IMR-90 (cell line): ENCODE data around the gene SBF1. TPM values are rescaled to one million over a fixed set of nuclear protein-coding genes. Genes with fewer than 3 reads are reported as not detected.

ENCODE experiments used
- ATAC-seq: fragments of 200-7000 bp; cut with Tn5 transposase; 2 replicates; pipeline ENCODE4 v1.9.1; 2020; ENCODE audit warnings: low read depth, mild to moderate bottlenecking, moderate library complexity
- BruUV-seq: library from RNA; stranded (reverse); fragments of 400-500 nt; replicated peaks from 2 replicates; lab custom pipeline; 2021; lab: Mats Ljungman, UMichigan
- CTCF ChIA-PET: fragments of 300-600 bp; formaldehyde crosslinking; extraction: SDS; loops from one replicate; lab custom pipeline; 2021; ENCODE audit warnings: antibody characterized with exemption; lab: Yijun Ruan, JAX
- POLR2A ChIA-PET: fragments of 300-600 bp; sonication (Branson Sonifier 250); formaldehyde crosslinking; loops from one replicate; lab custom pipeline; 2022; ENCODE audit warnings: antibody characterized with exemption; ENCODE audit not compliant: unreplicated experiment; lab: Charles Lee
- DNase-seq: peaks from one replicate; pipeline ENCODE4 v3.0.0; 2013
- H2AFZ ChIP-seq: replicated peaks from 2 replicates; pipeline ENCODE3; 2013; ENCODE audit warnings: low read length, mild to moderate bottlenecking; ENCODE audit not compliant: poor library complexity
- H2AK5ac ChIP-seq: 2 replicates; pipeline ENCODE4 v1.6.1; 2013; ENCODE audit warnings: low read depth, low read length, inconsistent platforms
- H2AK9ac ChIP-seq: replicated peaks from 2 replicates; pipeline ENCODE3; 2013; ENCODE audit warnings: mild to moderate bottlenecking, low read depth, low read length, moderate library complexity; ENCODE audit not compliant: poor library complexity
- H2BK120ac ChIP-seq: 2 replicates; pipeline ENCODE4 v1.6.1; 2013; ENCODE audit warnings: low read depth, low read length, inconsistent platforms
- H2BK15ac ChIP-seq: 3 replicates; pipeline ENCODE4 v1.6.1; 2013; ENCODE audit warnings: low read depth, low read length, inconsistent platforms
- H2BK20ac ChIP-seq: 2 replicates; pipeline ENCODE4 v1.6.1; 2013; ENCODE audit warnings: low read depth, mild to moderate bottlenecking, inconsistent platforms, low read length, moderate library complexity
- H2BK5ac ChIP-seq: 2 replicates; pipeline ENCODE4 v1.6.1; 2013; ENCODE audit warnings: mild to moderate bottlenecking, low read depth, low read length, inconsistent platforms; ENCODE audit not compliant: poor library complexity, severe bottlenecking
- H3K14ac ChIP-seq: replicated peaks from 2 replicates; pipeline ENCODE4 v1.6.1; 2013; ENCODE audit warnings: low read depth, low read length, inconsistent platforms
- H3K18ac ChIP-seq: 2 replicates; pipeline ENCODE4 v1.6.1; 2013; ENCODE audit warnings: low read depth, low read length, control low read depth
- H3K23ac ChIP-seq: 2 replicates; pipeline ENCODE4 v1.6.1; 2013; ENCODE audit warnings: low read depth, low read length, inconsistent platforms
- H3K27ac ChIP-seq: 2 replicates; pipeline ENCODE4 v1.5.1; 2013; ENCODE audit warnings: mild to moderate bottlenecking, control low read depth, low read length; ENCODE audit not compliant: insufficient read depth
- H3K27me3 ChIP-seq: 2 replicates; pipeline ENCODE4 v1.6.1; 2013; ENCODE audit warnings: low read length; ENCODE audit not compliant: control insufficient read depth, insufficient read depth
- H3K36me3 ChIP-seq: 2 replicates; pipeline ENCODE4 v1.6.1; 2013; ENCODE audit warnings: low read length, mixed read lengths; ENCODE audit not compliant: control insufficient read depth, insufficient read depth
- H3K4ac ChIP-seq: 2 replicates; pipeline ENCODE4 v1.6.1; 2013; ENCODE audit warnings: low read depth, low read length, inconsistent platforms
- H3K4me1 ChIP-seq: 2 replicates; pipeline ENCODE4 v1.6.1; 2013; ENCODE audit warnings: low read length, mixed read lengths; ENCODE audit not compliant: control insufficient read depth, insufficient read depth
- H3K4me2 ChIP-seq: 2 replicates; pipeline ENCODE4 v1.6.1; 2013; ENCODE audit warnings: low read depth, mild to moderate bottlenecking, control low read depth, low read length, moderate library complexity
- H3K4me3 ChIP-seq: 2 replicates; pipeline ENCODE4 v1.5.1; 2013; ENCODE audit warnings: low read depth, mild to moderate bottlenecking, control low read depth, low read length, moderate library complexity; ENCODE audit not compliant: insufficient read depth
- H3K56ac ChIP-seq: 2 replicates; pipeline ENCODE4 v1.6.1; 2013; ENCODE audit warnings: low read length, inconsistent platforms; ENCODE audit not compliant: insufficient read depth; ENCODE audit errors: extremely low read depth
- H3K79me1 ChIP-seq, 2 experiments: 2 replicates each; pipeline ENCODE4 v1.6.1; 2013; ENCODE audit warnings: low read length in 2 of 2, inconsistent platforms in 1 of 2, low read depth in 1 of 2
- H3K9ac ChIP-seq: 2 replicates; pipeline ENCODE4 v1.6.1; 2013; ENCODE audit warnings: low read depth, low read length, control low read depth
- H3K9me1 ChIP-seq: 2 replicates; pipeline ENCODE4 v1.6.1; 2013; ENCODE audit warnings: low read length, inconsistent platforms; ENCODE audit not compliant: insufficient read depth
- H3K9me3 ChIP-seq: 2 replicates; pipeline ENCODE4 v1.6.1; 2013; ENCODE audit warnings: low read length; ENCODE audit not compliant: control insufficient read depth, insufficient read depth
- H4K20me1 ChIP-seq: 2 replicates; pipeline ENCODE4 v1.6.1; 2013; ENCODE audit warnings: low read length, inconsistent platforms; ENCODE audit not compliant: insufficient read depth
- H4K5ac ChIP-seq: 2 replicates; pipeline ENCODE4 v1.6.1; 2013; ENCODE audit warnings: mild to moderate bottlenecking, low read depth, low read length, control low read depth
- H4K8ac ChIP-seq, 2 experiments: 2 replicates each; pipeline ENCODE4 v1.6.1; 2013; ENCODE audit warnings: low read depth in 2 of 2, low read length in 2 of 2, control low read depth in 1 of 2, inconsistent platforms in 1 of 2
- H4K91ac ChIP-seq: 2 replicates; pipeline ENCODE4 v1.6.1; 2013; ENCODE audit warnings: low read depth, low read length, inconsistent platforms; ENCODE audit not compliant: insufficient read depth
- BHLHE40 ChIP-seq: fragments of 150-350 bp; IDR thresholded peaks from 2 replicates; pipeline ENCODE4 v1.6.1; 2016; ENCODE audit warnings: mild to moderate bottlenecking, low read depth, low read length
- CEBPB ChIP-seq: IDR thresholded peaks from 2 replicates; pipeline ENCODE4 v1.6.1; 2012; ENCODE audit warnings: low read depth, low read length, improper control_type of control experiment
- CHD1 ChIP-seq: IDR thresholded peaks from 2 replicates; pipeline ENCODE4 v1.6.1; 2012; ENCODE audit warnings: low read depth, low read length, improper control_type of control experiment
- ELK1 ChIP-seq: fragments of 150-350 bp; IDR thresholded peaks from 2 replicates; pipeline ENCODE4 v1.6.1; 2016; ENCODE audit warnings: low read depth, mild to moderate bottlenecking, low read length, moderate library complexity, borderline replicate concordance
- FOS ChIP-seq: fragments of 150-350 bp; IDR thresholded peaks from 2 replicates; pipeline ENCODE4 v1.6.1; 2016; ENCODE audit warnings: low read depth, low read length
- MAFK ChIP-seq: IDR thresholded peaks from 2 replicates; pipeline ENCODE4 v1.6.1; 2012; ENCODE audit warnings: low read depth, low read length, improper control_type of control experiment
- MAZ ChIP-seq: IDR thresholded peaks from 2 replicates; pipeline ENCODE4 v1.6.1; 2012; ENCODE audit warnings: low read depth, mild to moderate bottlenecking, low read length, improper control_type of control experiment, moderate library complexity, borderline replicate concordance
- MXI1 ChIP-seq: IDR thresholded peaks from 2 replicates; pipeline ENCODE4 v1.6.1; 2012; ENCODE audit warnings: low read depth, mild to moderate bottlenecking, low read length, moderate library complexity, borderline replicate concordance
- NFE2L2 ChIP-seq: fragments of 150-350 bp; IDR thresholded peaks from 2 replicates; pipeline ENCODE4 v1.6.1; 2016; ENCODE audit warnings: low read depth, mild to moderate bottlenecking, low read length
- POLR2A ChIP-seq: IDR thresholded peaks from 2 replicates; pipeline ENCODE4 v1.6.1; 2012; ENCODE audit warnings: mild to moderate bottlenecking, low read depth, low read length
- RAD21 ChIP-seq: IDR thresholded peaks from 2 replicates; pipeline ENCODE4 v1.6.1; 2012; ENCODE audit warnings: low read length, improper control_type of control experiment
- RCOR1 ChIP-seq: IDR thresholded peaks from 2 replicates; pipeline ENCODE4 v1.6.1; 2012; ENCODE audit warnings: mild to moderate bottlenecking, low read length, improper control_type of control experiment; ENCODE audit not compliant: insufficient replicate concordance
- RFX5 ChIP-seq: IDR thresholded peaks from 2 replicates; pipeline ENCODE4 v1.8.0; 2012; ENCODE audit warnings: low read depth, mild to moderate bottlenecking, low read length, moderate library complexity
- SMC3 ChIP-seq: fragments of 150-350 bp; IDR thresholded peaks from 2 replicates; pipeline ENCODE4 v1.6.1; 2016; ENCODE audit warnings: low read depth, mild to moderate bottlenecking, antibody characterized with exemption, low read length, moderate library complexity
- WGBS, 2 experiments: methylation state at CpG; one replicate each; pipeline versions ENCODE4 v1.1.5 to v1.1.7; 2013; ENCODE audit warnings: missing lambda C conversion rate in 2 of 2; ENCODE audit not compliant: insufficient read length in 1 of 2; ENCODE audit errors: extremely low coverage in 2 of 2; 5-methylcytosine and 5-hydroxymethylcytosine counted together
- dilution Hi-C: fragments of 300-500 bp; cut with HindIII; formaldehyde crosslinking; loops from one replicate; pipeline ENCODE4 v1.14.3; 2018; ENCODE audit warnings: low sequenced_read_pairs; ENCODE audit not compliant: unreplicated experiment
- in situ Hi-C: fragments of 300-500 bp; cut with MboI; formaldehyde crosslinking; loops from 3 replicates; pipeline ENCODE4 v1.14.3; 2019; ENCODE audit warnings: low sequenced_read_pairs, inconsistent platforms, mixed read lengths
- intact Hi-C: fragments of 100-400 bp; cut with micrococcal nuclease; formaldehyde crosslinking; loops from 2 replicates; pipeline ENCODE4 v1.10.0; 2022
- polyA plus RNA-seq, 3 experiments: library from polyadenylated mRNA; depleted of rRNA; stranded (reverse); fragments of >200 nt; gene quantifications; 2 replicates each; pipeline ENCODE4 v1.2.3, GENCODE V29; 2012; ENCODE audit warnings: low replicate concordance in 1 of 3
- total RNA-seq: library from RNA; depleted of rRNA; stranded (reverse); fragments of >200 nt; gene quantifications from 2 replicates; pipeline ENCODE4 v1.2.3, GENCODE V29; 2012
- TF ChIP-seq, protein P1 (sequence below): fragments of 150-350 bp; IDR thresholded peaks from 2 replicates; pipeline ENCODE4 v1.6.1; 2017; ENCODE audit warnings: mild to moderate bottlenecking, antibody characterized with exemption, low read length, low read depth
- TF ChIP-seq, protein P2 (sequence below): conservative IDR thresholded peaks from 2 replicates; pipeline ENCODE4 v1.5.1; 2012; ENCODE audit warnings: mild to moderate bottlenecking, low read depth, low read length, improper control_type of control experiment

SBF1 gene
- total and polyA plus RNA-seq, 2 of the 4 experiments (the other 2 are of a cell fraction): 21.5 to 33.2 TPM

GRCh38 chr22:50456026-50456425 is 18.8 kb downstream of the SBF1 start:
- dilution Hi-C loops: no loop called here

More at GRCh38 chr22:50456026-50456425, 18.8 kb downstream of the SBF1 start:
- Histone ChIP-seq H2BK5ac (no peak overlapping the region), H4K8ac (no peak overlapping the region), H2AFZ (no peak overlapping the region), H4K5ac (no peak overlapping the region), H3K4ac (no peak overlapping the region), H3K9me3 (no peaks in the 10 kb centered on the region), H3K56ac (no peak overlapping the region), H2BK20ac (no peak overlapping the region), H2AK9ac (no peak overlapping the region), H3K9me1 (0 out of 2 replicates have a peak, but pooled peaks cover 3% of the 10 kb centered on the region), H3K79me1 (peaks cover 3 to 4% of the 10 kb centered on the region in 2 experiments; a peak in 1 of 4 replicates), H2BK15ac (no peak overlapping the region), H3K4me2 (no peak overlapping the region), H2BK120ac (no peak overlapping the region), H4K20me1 (peaks cover 17% of the 10 kb centered on the region), H3K4me3 (no peak overlapping the region), H3K27ac (no peak overlapping the region), H3K27me3 (no peaks in the 10 kb centered on the region), H3K9ac (no peak overlapping the region), H2AK5ac (no peak overlapping the region), H3K4me1 (no peaks in the 10 kb centered on the region), H3K14ac (no peak overlapping the region), H3K36me3 (peaks cover 71% of the 10 kb centered on the region), H3K18ac (no peak overlapping the region), H4K91ac (no peak overlapping the region), H3K23ac (no peak overlapping the region)
- intact Hi-C loops (no loop called here), in situ Hi-C loops (no loop called here)
- BruUV-seq: no TSS peak
- ATAC-seq (no peak), DNase-seq (no peak)
- CTCF ChIA-PET: no interaction called here
- WGBS, 2 experiments: 95% methylated on average over 3 of the region's 11 CpGs; no CpG with 5 or more reads in 1 of the 2 experiments
- POLR2A ChIA-PET: no interaction called here
- TF ChIP-seq RAD21: no peak
- TF ChIP-seq CHD1: no peak
- no peak for TF ChIP-seq BHLHE40
- TF ChIP-seq FOS: no peak
- TF ChIP-seq CEBPB: no peak
- TF ChIP-seq SMC3: no peak
- TF ChIP-seq RCOR1: no peak
- no peak for TF ChIP-seq ELK1
- no peak for TF ChIP-seq RFX5
- no peak for TF ChIP-seq MAFK
- no peak for TF ChIP-seq POLR2A
- TF ChIP-seq, protein P1, sequence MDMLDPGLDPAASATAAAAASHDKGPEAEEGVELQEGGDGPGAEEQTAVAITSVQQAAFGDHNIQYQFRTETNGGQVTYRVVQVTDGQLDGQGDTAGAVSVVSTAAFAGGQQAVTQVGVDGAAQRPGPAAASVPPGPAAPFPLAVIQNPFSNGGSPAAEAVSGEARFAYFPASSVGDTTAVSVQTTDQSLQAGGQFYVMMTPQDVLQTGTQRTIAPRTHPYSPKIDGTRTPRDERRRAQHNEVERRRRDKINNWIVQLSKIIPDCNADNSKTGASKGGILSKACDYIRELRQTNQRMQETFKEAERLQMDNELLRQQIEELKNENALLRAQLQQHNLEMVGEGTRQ: no peak
- TF ChIP-seq MXI1: no peak
- no peak for TF ChIP-seq NFE2L2
- TF ChIP-seq, protein P2, sequence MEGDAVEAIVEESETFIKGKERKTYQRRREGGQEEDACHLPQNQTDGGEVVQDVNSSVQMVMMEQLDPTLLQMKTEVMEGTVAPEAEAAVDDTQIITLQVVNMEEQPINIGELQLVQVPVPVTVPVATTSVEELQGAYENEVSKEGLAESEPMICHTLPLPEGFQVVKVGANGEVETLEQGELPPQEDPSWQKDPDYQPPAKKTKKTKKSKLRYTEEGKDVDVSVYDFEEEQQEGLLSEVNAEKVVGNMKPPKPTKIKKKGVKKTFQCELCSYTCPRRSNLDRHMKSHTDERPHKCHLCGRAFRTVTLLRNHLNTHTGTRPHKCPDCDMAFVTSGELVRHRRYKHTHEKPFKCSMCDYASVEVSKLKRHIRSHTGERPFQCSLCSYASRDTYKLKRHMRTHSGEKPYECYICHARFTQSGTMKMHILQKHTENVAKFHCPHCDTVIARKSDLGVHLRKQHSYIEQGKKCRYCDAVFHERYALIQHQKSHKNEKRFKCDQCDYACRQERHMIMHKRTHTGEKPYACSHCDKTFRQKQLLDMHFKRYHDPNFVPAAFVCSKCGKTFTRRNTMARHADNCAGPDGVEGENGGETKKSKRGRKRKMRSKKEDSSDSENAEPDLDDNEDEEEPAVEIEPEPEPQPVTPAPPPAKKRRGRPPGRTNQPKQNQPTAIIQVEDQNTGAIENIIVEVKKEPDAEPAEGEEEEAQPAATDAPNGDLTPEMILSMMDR: no peak
- TF ChIP-seq MAZ: no peak
